H9 (cell line): ENCODE data around the gene C2CD2. TPM values are rescaled to one million over a fixed set of nuclear protein-coding genes. Genes with fewer than 3 reads are reported as not detected.

Source experiments
- DNase-seq: peaks from one replicate; pipeline ENCODE4 v3.0.0-alpha.2; 2017
- H2AFZ ChIP-seq: one replicate; pipeline ENCODE4 v1.6.1; 2013; ENCODE audit warnings: mild to moderate bottlenecking, low read length, control low read depth, moderate library complexity
- H2AK5ac ChIP-seq: 2 replicates; pipeline ENCODE4 v1.6.1; 2013; ENCODE audit warnings: low read length, control low read depth, mixed read lengths; ENCODE audit not compliant: insufficient read length
- H2BK120ac ChIP-seq: one replicate; pipeline ENCODE4 v1.6.1; 2013; ENCODE audit warnings: low read depth, mild to moderate bottlenecking, low read length, control low read depth, inconsistent platforms; ENCODE audit not compliant: poor library complexity, severe bottlenecking
- H2BK12ac ChIP-seq: 2 replicates; pipeline ENCODE4 v1.6.1; 2013; ENCODE audit warnings: low read length, control low read depth, mixed read lengths, low read depth; ENCODE audit not compliant: insufficient read length
- H2BK15ac ChIP-seq: 2 replicates; pipeline ENCODE4 v1.6.1; 2013; ENCODE audit warnings: low read depth, low read length, control low read depth
- H2BK20ac ChIP-seq: one replicate; pipeline ENCODE4 v1.6.1; 2013; ENCODE audit warnings: low read depth, mild to moderate bottlenecking, low read length, control low read depth, inconsistent platforms; ENCODE audit not compliant: poor library complexity, severe bottlenecking
- H2BK5ac ChIP-seq: 2 replicates; pipeline ENCODE4 v1.6.1; 2013; ENCODE audit warnings: low read length, control low read depth, mixed read lengths; ENCODE audit not compliant: insufficient read length
- H3K14ac ChIP-seq: 2 replicates; pipeline ENCODE4 v1.6.1; 2013; ENCODE audit warnings: low read length, control low read depth; ENCODE audit not compliant: insufficient read depth
- H3K18ac ChIP-seq: 2 replicates; pipeline ENCODE4 v1.6.1; 2013; ENCODE audit warnings: low read depth, mild to moderate bottlenecking, mixed read lengths, low read length, control low read depth; ENCODE audit not compliant: insufficient read length
- H3K23ac ChIP-seq: 2 replicates; pipeline ENCODE4 v1.6.1; 2013; ENCODE audit warnings: low read length, control low read depth, mixed read lengths, low read depth; ENCODE audit not compliant: insufficient read length
- H3K23me2 ChIP-seq: 2 replicates; pipeline ENCODE4 v1.6.1; 2013; ENCODE audit warnings: low read depth, mild to moderate bottlenecking, mixed read lengths, low read length, control low read depth; ENCODE audit not compliant: insufficient read length, poor library complexity, severe bottlenecking
- H3K27ac ChIP-seq: 2 replicates; pipeline ENCODE4 v1.5.1; 2013; ENCODE audit warnings: low read length, control low read depth, mixed read lengths, low read depth; ENCODE audit not compliant: insufficient read length
- H3K27me3 ChIP-seq: 2 replicates; pipeline ENCODE4 v1.6.1; 2013; ENCODE audit warnings: low read length, control low read depth, inconsistent platforms; ENCODE audit not compliant: insufficient read depth
- H3K4ac ChIP-seq: 2 replicates; pipeline ENCODE4 v1.6.1; 2013; ENCODE audit warnings: low read depth, mild to moderate bottlenecking, control low read depth, inconsistent platforms, low read length, moderate library complexity
- H3K4me1 ChIP-seq: 2 replicates; pipeline ENCODE4 v1.6.1; 2013; ENCODE audit warnings: low read length, control low read depth, inconsistent platforms; ENCODE audit not compliant: insufficient read depth
- H3K4me2 ChIP-seq: 2 replicates; pipeline ENCODE4 v1.6.1; 2013; ENCODE audit warnings: low read length, control low read depth, mixed read lengths; ENCODE audit not compliant: insufficient read length, insufficient read depth
- H3K56ac ChIP-seq: 2 replicates; pipeline ENCODE4 v1.6.1; 2013; ENCODE audit warnings: low read depth, mild to moderate bottlenecking, mixed read lengths, low read length, control low read depth; ENCODE audit not compliant: insufficient read length
- H3K79me1 ChIP-seq: 2 replicates; pipeline ENCODE4 v1.6.1; 2013; ENCODE audit warnings: low read depth, mild to moderate bottlenecking, moderate library complexity, low read length, control low read depth, inconsistent platforms; ENCODE audit not compliant: insufficient read depth, poor library complexity, severe bottlenecking
- H3K79me2 ChIP-seq: 2 replicates; pipeline ENCODE4 v1.6.1; 2013; ENCODE audit warnings: low read length, control low read depth, inconsistent platforms; ENCODE audit not compliant: insufficient read depth
- H3K9ac ChIP-seq: 2 replicates; pipeline ENCODE4 v1.6.1; 2013; ENCODE audit warnings: low read length, control low read depth, mixed read lengths; ENCODE audit not compliant: insufficient read length; ENCODE audit errors: extremely low read depth
- H3K9me3 ChIP-seq: one replicate; pipeline ENCODE4 v1.6.1; 2013; ENCODE audit warnings: low read depth, low read length, inconsistent platforms; ENCODE audit not compliant: control insufficient read depth
- H3T11ph ChIP-seq: one replicate; pipeline ENCODE4 v1.6.1; 2013; ENCODE audit warnings: mild to moderate bottlenecking, low read length, control low read depth, inconsistent platforms
- H4K20me1 ChIP-seq: one replicate; pipeline ENCODE4 v1.6.1; 2013; ENCODE audit not compliant: control insufficient read depth, insufficient read length, insufficient read depth
- H4K5ac ChIP-seq: 2 replicates; pipeline ENCODE4 v1.6.1; 2013; ENCODE audit warnings: low read depth, mild to moderate bottlenecking, mixed read lengths, low read length, control low read depth; ENCODE audit not compliant: insufficient read length
- H4K8ac ChIP-seq: replicated peaks from 2 replicates; pipeline ENCODE4 v1.6.1; 2013; ENCODE audit warnings: low read length, control low read depth, mixed read lengths, low read depth; ENCODE audit not compliant: insufficient read length
- H4K91ac ChIP-seq: 2 replicates; pipeline ENCODE4 v1.6.1; 2013; ENCODE audit warnings: low read depth, mild to moderate bottlenecking, moderate library complexity, mixed read lengths, low read length, control low read depth; ENCODE audit not compliant: insufficient read length
- H3K27ac Mint-ChIP-seq, 3 experiments: 2 replicates in 2 of 3; 3 replicates in 1 of 3; pipeline ENCODE4 v1.8.0; 2020 to 2021; ENCODE audit warnings: mixed read lengths in 3 of 3, mild to moderate bottlenecking in 1 of 3, moderate library complexity in 1 of 3
- H3K27me3 Mint-ChIP-seq: 2 replicates; pipeline ENCODE4 v1.8.0; 2021; ENCODE audit warnings: low read depth, mild to moderate bottlenecking, moderate library complexity, mixed read lengths
- H3K36me3 Mint-ChIP-seq, 3 experiments: 2 replicates in 2 of 3; 3 replicates in 1 of 3; pipeline ENCODE4 v1.8.0; 2020 to 2021; ENCODE audit warnings: low read depth in 3 of 3, mixed read lengths in 3 of 3; ENCODE audit not compliant: insufficient read depth in 1 of 3
- H3K4me1 Mint-ChIP-seq, 2 experiments: 2 replicates each; pipeline ENCODE4 v1.8.0; 2020; ENCODE audit warnings: mixed read lengths in 2 of 2
- H3K4me3 Mint-ChIP-seq, 2 experiments: 2 replicates in 1 of 2; 3 replicates in 1 of 2; pipeline ENCODE4 v1.8.0; 2020 to 2021; ENCODE audit warnings: mild to moderate bottlenecking in 2 of 2, mixed read lengths in 2 of 2, moderate library complexity in 1 of 2
- H3K9me3 Mint-ChIP-seq, 2 experiments: 2 replicates in 1 of 2; 3 replicates in 1 of 2; pipeline ENCODE4 v1.8.0; 2020; ENCODE audit warnings: mild to moderate bottlenecking in 2 of 2, mixed read lengths in 2 of 2, moderate library complexity in 1 of 2
- WGBS: extraction: QIAGEN DNeasy Blood & Tissue Kit; methylation state at CpG from one replicate; pipeline ENCODE4 v1.1.7; 2013; ENCODE audit warnings: missing lambda C conversion rate, low lambda C conversion rate, mixed read lengths; ENCODE audit not compliant: insufficient read length; ENCODE audit errors: extremely low coverage; 5-methylcytosine and 5-hydroxymethylcytosine counted together
- total RNA-seq: library from RNA; stranded (reverse); gene quantifications from 2 replicates; pipeline ENCODE4 v1.2.1, GENCODE V29; 2021
- TF ChIP-seq, protein P1 (sequence below): fragments of 200-600 bp; sonication (generic); conservative IDR thresholded peaks from 3 replicates; pipeline ENCODE4 v1.8.0; 2021; ENCODE audit warnings: antibody characterized with exemption, mild to moderate bottlenecking

Gene C2CD2
- total RNA-seq, 1 experiment from 2014 or later = 14.6 TPM

DNA sequence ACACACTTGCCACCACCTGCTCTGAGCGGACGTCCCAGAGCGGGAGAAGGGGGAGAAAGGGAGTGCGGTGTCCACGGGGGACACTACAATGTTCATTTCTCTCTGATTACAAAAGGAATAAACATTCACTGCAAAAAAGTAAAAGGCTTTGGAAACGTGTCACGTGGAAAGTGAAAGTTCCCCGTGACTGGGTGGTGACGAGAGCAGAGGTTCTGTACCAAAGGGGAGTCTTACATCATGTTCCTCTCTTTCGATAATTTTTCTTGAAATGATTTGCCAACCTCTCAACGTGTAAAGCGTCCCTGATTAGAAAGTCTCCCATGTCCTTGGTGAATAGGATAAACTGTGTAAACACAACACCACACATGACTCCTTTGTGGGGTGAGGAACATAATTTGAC lies 52.7 kb downstream of the C2CD2 start:
- Mint-ChIP-seq H3K4me1 (peaks cover 31 to 33% of the 10 kb centered on the region in 2 experiments), H3K36me3 (peaks cover 1 to 13% (median 13%) of the 10 kb centered on the region in 3 experiments; a peak in 5 of 7 replicates), H3K4me3 (no peak overlapping the region), H3K27ac (no peak overlapping the region), H3K9me3 (no peaks in the 10 kb centered on the region), H3K27me3 (no peaks in the 10 kb centered on the region)
- Histone ChIP-seq H3K4me2 (no peak overlapping the region), H3K56ac (no peak overlapping the region), H3K4ac (no peak overlapping the region), H2BK20ac (no peak overlapping the region), H3K27ac (no peak overlapping the region), H2BK5ac (no peak overlapping the region), H3K23ac (no peak overlapping the region), H3K14ac (no peak overlapping the region), H2AFZ (no peak overlapping the region), H4K5ac (no peak overlapping the region), H2BK12ac (no peak overlapping the region), H3T11ph (no peak overlapping the region), H3K79me2 (no peaks in the 10 kb centered on the region), H4K8ac (no peak overlapping the region), H2BK15ac (no peak overlapping the region), H3K18ac (no peak overlapping the region), H4K20me1 (no peaks in the 10 kb centered on the region), H3K23me2 (no peaks in the 10 kb centered on the region), H3K9me3 (no peaks in the 10 kb centered on the region), H2BK120ac (no peak overlapping the region), H4K91ac (no peak overlapping the region), H3K4me1 (peaks cover 4% of the 10 kb centered on the region), H3K79me1 (no peaks in the 10 kb centered on the region), H3K27me3 (no peaks in the 10 kb centered on the region), H3K9ac (no peak overlapping the region), H2AK5ac (no peak overlapping the region)
- TF ChIP-seq, protein P1, sequence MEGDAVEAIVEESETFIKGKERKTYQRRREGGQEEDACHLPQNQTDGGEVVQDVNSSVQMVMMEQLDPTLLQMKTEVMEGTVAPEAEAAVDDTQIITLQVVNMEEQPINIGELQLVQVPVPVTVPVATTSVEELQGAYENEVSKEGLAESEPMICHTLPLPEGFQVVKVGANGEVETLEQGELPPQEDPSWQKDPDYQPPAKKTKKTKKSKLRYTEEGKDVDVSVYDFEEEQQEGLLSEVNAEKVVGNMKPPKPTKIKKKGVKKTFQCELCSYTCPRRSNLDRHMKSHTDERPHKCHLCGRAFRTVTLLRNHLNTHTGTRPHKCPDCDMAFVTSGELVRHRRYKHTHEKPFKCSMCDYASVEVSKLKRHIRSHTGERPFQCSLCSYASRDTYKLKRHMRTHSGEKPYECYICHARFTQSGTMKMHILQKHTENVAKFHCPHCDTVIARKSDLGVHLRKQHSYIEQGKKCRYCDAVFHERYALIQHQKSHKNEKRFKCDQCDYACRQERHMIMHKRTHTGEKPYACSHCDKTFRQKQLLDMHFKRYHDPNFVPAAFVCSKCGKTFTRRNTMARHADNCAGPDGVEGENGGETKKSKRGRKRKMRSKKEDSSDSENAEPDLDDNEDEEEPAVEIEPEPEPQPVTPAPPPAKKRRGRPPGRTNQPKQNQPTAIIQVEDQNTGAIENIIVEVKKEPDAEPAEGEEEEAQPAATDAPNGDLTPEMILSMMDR = no peak
- no peak for DNase-seq
- no CpG with 5 or more reads among the region's 12 CpGs for WGBS
